ENCODE results near the gene UGT2B17.
"Not testable (repeated sequence)": the region's sequence is repeated elsewhere in the genome, so short reads cannot be mapped to it uniquely, and the experiment has no call there.

UGT2B17 gene

GRCh38 chr4:68568535-68568934 lies 7.6 kb downstream of the UGT2B17 start:
- not testable (repeated sequence) for DNase-seq

DNA sequence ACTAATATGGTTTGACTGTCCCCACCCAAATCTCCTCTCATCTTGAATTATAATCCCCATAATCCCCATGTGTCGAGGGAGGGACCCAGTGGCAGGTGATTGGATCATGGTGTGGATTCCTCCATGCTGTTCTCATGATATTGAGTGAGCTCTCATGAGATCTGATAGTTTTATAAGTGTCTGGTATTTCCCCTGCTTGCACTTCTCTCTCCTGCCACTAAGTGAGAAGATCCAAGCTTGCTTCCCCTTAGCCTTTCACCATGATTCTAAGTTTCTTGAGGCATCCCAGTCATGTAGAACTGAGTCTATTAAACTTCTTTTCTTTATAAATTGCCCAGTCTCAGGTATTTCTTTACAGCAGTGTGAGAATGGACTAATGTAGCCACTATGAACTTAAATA lies 9.8 kb downstream of the UGT2B17 start:
- DNase-seq, result not testable (repeated sequence)

DNA sequence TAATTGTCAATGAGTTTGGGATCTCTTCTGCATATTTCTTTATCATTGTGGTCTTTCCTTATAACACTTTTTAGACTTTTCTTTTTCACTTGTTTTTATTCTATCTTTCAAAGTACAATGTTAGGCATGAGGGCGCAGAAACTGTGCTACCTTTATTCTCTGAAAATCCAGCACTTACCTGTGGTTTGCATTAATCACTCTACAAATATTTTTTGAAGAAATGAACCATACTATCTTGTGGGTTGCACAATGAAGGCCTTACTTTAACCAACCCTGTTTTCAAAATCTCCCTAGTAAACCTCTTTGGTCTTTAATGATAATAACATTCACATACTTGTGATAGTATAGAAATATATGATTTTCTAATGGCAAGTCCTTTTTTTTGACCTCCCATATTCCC lies 11.0 kb downstream of the UGT2B17 start:
- not testable (repeated sequence) for DNase-seq

GRCh38 chr4:68560364-68561070 lies 15.6 kb downstream of the UGT2B17 start:
- not testable (repeated sequence) for DNase-seq

DNA sequence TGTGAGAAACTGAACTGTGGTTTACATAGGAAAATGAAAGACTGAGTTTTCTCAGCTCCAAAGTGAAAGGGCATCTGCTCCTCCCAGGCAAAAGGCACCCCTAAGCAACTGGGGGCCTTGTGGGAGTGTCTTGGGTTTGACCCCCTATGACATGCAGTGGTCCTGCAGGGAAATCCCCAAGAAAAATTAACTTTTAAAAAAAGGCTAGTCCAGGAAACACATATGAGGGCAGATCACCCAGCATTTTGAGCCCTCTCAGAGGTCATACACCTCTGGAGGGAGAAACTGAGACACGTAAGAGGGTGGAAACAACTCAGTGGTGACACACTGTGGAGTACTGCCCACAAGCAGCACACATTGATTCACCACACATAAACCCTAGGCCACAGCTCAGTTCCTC lies 22.3 kb downstream of the UGT2B17 start:
- DNase-seq, result not testable (repeated sequence)

- DNase-seq, result not testable (repeated sequence)
Observed at GRCh38 chr4:68552818-68553811, 23.0 kb downstream of the UGT2B17 start.

DNA sequence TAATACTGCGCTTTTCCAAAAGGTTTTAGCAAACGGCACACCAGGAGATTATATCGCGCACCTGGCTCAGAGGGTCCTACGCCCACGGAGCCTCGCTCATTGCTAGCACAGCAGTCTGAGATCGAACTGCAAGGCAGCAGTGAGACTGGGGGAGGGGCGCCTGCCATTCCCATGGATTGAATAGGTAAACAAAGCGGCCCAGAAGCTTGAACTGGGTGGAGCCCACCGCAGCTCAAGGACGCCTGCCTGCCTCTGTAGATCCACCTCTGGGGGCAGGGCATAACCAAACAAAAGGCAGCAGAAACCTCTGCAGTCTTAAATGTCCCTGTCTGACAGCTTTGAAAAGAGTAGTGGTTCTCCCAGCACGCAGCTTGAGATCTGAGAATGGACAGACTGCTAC lies 33.4 kb downstream of the UGT2B17 start:
- DNase-seq, result not testable (repeated sequence)

DNA sequence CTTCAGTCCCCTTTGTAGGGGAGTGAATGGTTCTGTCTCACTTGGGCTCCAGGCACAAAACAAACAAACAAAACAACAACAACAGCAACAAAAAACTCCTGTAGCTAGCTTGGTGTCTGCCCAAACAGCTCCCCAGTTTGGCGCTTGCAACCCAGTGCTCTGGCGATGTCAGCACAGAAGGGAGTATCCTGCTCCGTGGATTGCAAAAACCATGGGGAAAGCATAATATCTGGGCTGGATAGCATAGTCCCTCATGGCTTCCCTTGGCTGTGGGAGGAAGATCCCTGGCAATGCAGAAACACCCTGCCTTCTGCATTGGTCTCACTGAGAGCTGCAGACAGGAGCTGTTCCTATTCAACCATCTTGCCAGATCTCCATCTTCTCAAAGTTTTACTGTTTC lies 39.7 kb downstream of the UGT2B17 start:
- DNase-seq, result no peak

DNA sequence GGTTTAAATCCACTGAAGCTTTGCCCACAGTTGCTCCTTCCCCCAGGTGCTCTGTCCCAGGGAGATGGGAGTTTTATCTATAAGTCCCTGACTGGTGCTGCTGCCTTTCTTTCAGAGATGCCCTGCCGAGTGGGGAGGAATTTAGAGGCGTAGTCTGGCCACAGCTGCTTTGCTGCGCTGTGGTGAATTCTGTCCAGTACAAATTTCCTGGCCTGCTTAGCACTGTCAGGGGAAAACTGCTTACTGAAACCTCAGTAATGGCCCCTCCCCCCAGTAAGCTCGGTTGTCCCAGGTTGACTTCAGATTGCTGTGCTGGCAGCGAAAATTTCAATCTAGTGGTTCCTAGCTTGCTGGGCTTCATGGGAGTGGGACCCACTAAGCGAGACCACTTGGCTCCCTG lies 40.1 kb downstream of the UGT2B17 start:
- DNase-seq, result no peak

- not testable (repeated sequence) for DNase-seq
Observed at GRCh38 chr4:68522232-68522631, 53.9 kb downstream of the UGT2B17 start.

DNA sequence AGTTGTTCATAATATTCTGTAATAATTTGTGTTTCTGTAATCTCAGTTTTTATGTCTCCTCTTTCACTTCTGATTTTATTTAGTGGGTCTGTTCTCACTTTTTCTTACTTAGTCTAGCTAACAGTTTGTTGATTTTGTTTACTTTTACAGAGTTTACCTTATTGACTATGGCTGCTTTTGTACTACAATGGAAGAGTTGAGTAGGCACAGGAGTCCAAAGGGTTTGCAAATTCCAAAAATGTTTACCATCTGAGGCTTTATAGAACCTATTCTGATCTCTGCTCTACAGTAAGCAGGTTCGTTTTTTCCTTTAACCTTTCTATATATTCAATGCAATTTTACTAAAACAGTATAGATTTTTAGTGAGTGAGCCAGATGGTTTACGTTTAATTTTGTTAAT lies 55.1 kb downstream of the UGT2B17 start:
- no peak for DNase-seq

GRCh38 chr4:68518889-68519288 lies 57.2 kb downstream of the UGT2B17 start:
- no peak for DNase-seq

GRCh38 chr4:68505452-68505851 lies 70.7 kb downstream of the UGT2B17 start:
- not testable (repeated sequence) for DNase-seq

DNA sequence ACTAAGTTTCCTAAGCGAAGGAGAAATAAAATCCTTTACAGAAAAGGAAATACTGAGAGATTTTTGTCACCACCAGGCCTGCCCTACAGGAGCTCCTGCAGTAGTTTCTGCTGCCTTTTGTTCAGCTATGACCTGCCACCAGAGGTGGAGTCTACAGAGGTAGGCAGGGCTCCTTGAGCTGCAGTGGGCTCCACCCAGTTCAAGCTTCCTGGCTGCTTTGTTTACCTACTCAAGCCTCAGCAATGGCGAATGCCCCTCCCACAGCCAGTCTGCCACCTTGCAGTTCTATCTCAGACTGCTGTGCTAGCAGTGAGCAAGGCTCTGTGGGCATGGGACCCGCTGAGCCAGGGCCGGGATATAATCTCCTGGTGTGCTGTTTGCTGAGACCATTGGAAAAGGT lies 71.3 kb downstream of the UGT2B17 start:
- DNase-seq, result not testable (repeated sequence)

DNA sequence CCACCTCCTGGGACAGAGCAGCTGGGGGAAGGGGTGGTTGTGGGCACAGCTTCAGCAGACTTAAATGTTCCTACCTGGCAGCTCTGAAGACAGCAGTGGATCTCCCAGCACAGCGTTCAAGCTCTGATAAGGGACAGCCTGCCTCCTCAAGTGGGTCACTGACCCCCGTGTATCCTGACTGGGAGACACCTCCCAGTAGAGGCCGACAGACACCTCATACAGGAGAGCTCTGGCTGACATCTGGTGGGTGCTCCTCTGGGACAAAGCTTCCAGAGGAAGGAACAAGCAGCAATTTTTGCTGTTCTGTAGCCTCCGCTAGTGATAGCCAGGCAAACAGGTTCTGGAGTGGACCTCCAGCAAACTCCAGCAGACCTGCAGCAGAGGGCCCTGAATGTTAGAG lies 72.7 kb downstream of the UGT2B17 start:
- DNase-seq, result not testable (repeated sequence)

DNA sequence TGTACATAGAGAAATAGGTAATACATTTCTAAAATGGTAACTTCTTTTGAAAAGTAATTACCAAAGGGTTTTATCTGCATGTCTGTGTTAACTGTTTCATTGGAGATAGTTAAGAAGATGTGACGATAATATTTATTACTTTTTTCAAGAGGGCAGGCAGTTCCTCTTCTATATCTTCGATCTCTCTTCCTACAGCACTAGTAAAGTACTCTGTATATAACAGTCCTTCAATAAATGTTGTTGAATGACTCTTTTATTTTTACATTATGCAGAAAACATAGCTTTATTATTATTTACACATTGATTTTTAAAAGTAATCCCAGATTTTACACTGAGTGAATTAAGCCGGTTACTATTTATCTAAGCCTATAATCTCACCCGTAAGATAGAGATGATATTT lies 77.1 kb downstream of the UGT2B17 start:
- no peak for DNase-seq

- no peak for DNase-seq
Observed at GRCh38 chr4:68498413-68499007, 77.6 kb downstream of the UGT2B17 start.

GRCh38 chr4:68494688-68495087 lies 81.4 kb downstream of the UGT2B17 start:
- no peak for DNase-seq

- no peak for DNase-seq
Observed at GRCh38 chr4:68490826-68491457, 85.2 kb downstream of the UGT2B17 start.

GRCh38 chr4:68489338-68489737 lies 86.8 kb downstream of the UGT2B17 start:
- DNase-seq, result no peak

Data from 8988T (cell line).